Osteocyte (in vitro differentiated cells): Measurements from ENCODE around the gene APOM. TPM values are rescaled to one million over a fixed set of nuclear protein-coding genes. Genes with fewer than 3 reads are reported as not detected.
A peak's percentile ranks its signal among the peaks of the same experiment; 100 is the strongest.

Experiments
- DNase-seq: peaks from one replicate; pipeline ENCODE4 v3.0.0; 2021; ENCODE audit warnings: mixed read lengths; ENCODE audit not compliant: unreplicated experiment; ENCODE audit errors: extremely low spot score
- H3K27ac Mint-ChIP-seq: one replicate; pipeline ENCODE4 v1.8.0; 2021; ENCODE audit warnings: mild to moderate bottlenecking, mixed read lengths; ENCODE audit not compliant: unreplicated experiment
- H3K27me3 Mint-ChIP-seq: one replicate; pipeline ENCODE4 v1.8.0; 2021; ENCODE audit warnings: mixed read lengths; ENCODE audit not compliant: unreplicated experiment
- H3K36me3 Mint-ChIP-seq: one replicate; pipeline ENCODE4 v1.8.0; 2021; ENCODE audit warnings: mixed read lengths; ENCODE audit not compliant: unreplicated experiment
- H3K4me1 Mint-ChIP-seq: one replicate; pipeline ENCODE4 v1.8.0; 2021; ENCODE audit warnings: mixed read lengths; ENCODE audit not compliant: unreplicated experiment
- H3K4me3 Mint-ChIP-seq: one replicate; pipeline ENCODE4 v1.8.0; 2021; ENCODE audit warnings: mild to moderate bottlenecking, moderate library complexity, mixed read lengths; ENCODE audit not compliant: unreplicated experiment
- H3K9me3 Mint-ChIP-seq: one replicate; pipeline ENCODE4 v1.8.0; 2021; ENCODE audit warnings: mixed read lengths; ENCODE audit not compliant: unreplicated experiment
- CTCF ChIP-seq: fragments of 200-600 bp; sonication (generic); IDR thresholded peaks from 2 replicates; pipeline ENCODE4 v1.5.0; 2021; ENCODE audit warnings: antibody characterized with exemption, mild to moderate bottlenecking, moderate library complexity
- long read RNA-seq: library from polyadenylated mRNA; unstranded; transcript quantifications from one replicate; pipeline ENCODE4 v2.0.0, GENCODE V29; 2021
- total RNA-seq: library from RNA; stranded (reverse); gene quantifications from 2 replicates; pipeline ENCODE4 v1.2.1, GENCODE V29; 2021

The APOM gene
- 2.2 and 4.0 TPM in 2 replicates for total RNA-seq
- long read RNA-seq, partial matches to known transcripts, result 0 of 1 reads
- long read RNA-seq, other reads (novel, unspliced or antisense), result 0 of 1 reads

- no peak for DNase-seq
- Mint-ChIP-seq H3K4me3 (no peak within 1 kb of the TSS), H3K4me1 (peaks cover 46% of the 10 kb centered on the region), H3K27ac (peak within 1 kb of the TSS; percentile 19), H3K27me3 (no peaks in the 10 kb centered on the region), H3K9me3 (no peaks in the 10 kb centered on the region), H3K36me3 (peaks cover 7% of the 10 kb centered on the region)
- TF ChIP-seq CTCF, result no peak
Measured at GRCh38 chr6:31655349-31656237, at the start of gene APOM. Gene APOM (plus strand): TSS chr6:31655894. CDS start chr6:31655967, 73 bp downstream.

- no peaks in the 10 kb centered on the region for H3K27me3 Mint-ChIP-seq
- no peaks in the 10 kb centered on the region for H3K36me3 Mint-ChIP-seq
- DNase-seq, result no peak
- TF ChIP-seq CTCF, result no peak
- H3K4me3 Mint-ChIP-seq, result no peak overlapping the region
- no peak overlapping the region for H3K27ac Mint-ChIP-seq
- no peaks in the 10 kb centered on the region for H3K4me1 Mint-ChIP-seq
- no peaks in the 10 kb centered on the region for H3K9me3 Mint-ChIP-seq
Measured at GRCh38 chr6:31607317-31607716, 48.4 kb upstream of the APOM start.

- Mint-ChIP-seq H3K9me3 (no peaks in the 10 kb centered on the region), H3K36me3 (no peaks in the 10 kb centered on the region), H3K27ac (no peak overlapping the region), H3K4me3 (no peak overlapping the region), H3K4me1 (no peaks in the 10 kb centered on the region), H3K27me3 (no peaks in the 10 kb centered on the region)
- no peak for DNase-seq
- no peak for TF ChIP-seq CTCF
Measured at GRCh38 chr6:31609519-31610406, 45.9 kb upstream of the APOM start.

- Mint-ChIP-seq H3K4me1 (no peaks in the 10 kb centered on the region), H3K9me3 (no peaks in the 10 kb centered on the region), H3K27ac (no peak overlapping the region), H3K4me3 (no peak overlapping the region), H3K36me3 (no peaks in the 10 kb centered on the region), H3K27me3 (no peaks in the 10 kb centered on the region)
- DNase-seq, result no peak
- TF ChIP-seq CTCF, result no peak
Measured at GRCh38 chr6:31610968-31611367, 44.7 kb upstream of the APOM start.
